Activated CD8-positive, alpha-beta memory T cell treated with anti-CD3 and anti-CD28 coated beads, Interleukin-2, amount 10 ng/mL, durations not matched to agents 7 days and 5 days (primary cell): ENCODE measurements around the gene FAHD1. TPM values are rescaled to one million over a fixed set of nuclear protein-coding genes. Genes with fewer than 3 reads are reported as not detected.

Source experiments
- ATAC-seq: fragments of 150-1000 bp; cut with Tn5 transposase; one replicate; pipeline ENCODE4 v1.10.0; 2021; ENCODE audit warnings: moderate library complexity
- CTCF ChIA-PET: fragments of 350-600 bp; sonication (Branson Sonifier 250); formaldehyde crosslinking; loops from one replicate; lab custom pipeline; 2021; ENCODE audit warnings: antibody characterized with exemption; lab: Charles Lee
- DNase-seq: peaks from one replicate; pipeline ENCODE4 v3.0.0-alpha.2; 2020
- H3K27ac Mint-ChIP-seq: one replicate; pipeline ENCODE4 v1.8.0; 2021; ENCODE audit warnings: mild to moderate bottlenecking, mixed read lengths
- H3K27me3 Mint-ChIP-seq: one replicate; pipeline ENCODE4 v1.8.0; 2021; ENCODE audit warnings: mixed read lengths
- H3K36me3 Mint-ChIP-seq: one replicate; pipeline ENCODE4 v1.8.0; 2021; ENCODE audit warnings: mild to moderate bottlenecking, mixed read lengths
- H3K4me1 Mint-ChIP-seq: one replicate; pipeline ENCODE4 v1.8.0; 2021; ENCODE audit warnings: mixed read lengths
- H3K4me3 Mint-ChIP-seq: one replicate; pipeline ENCODE4 v1.8.0; 2021; ENCODE audit warnings: mild to moderate bottlenecking, moderate library complexity, mixed read lengths
- H3K9me3 Mint-ChIP-seq: one replicate; pipeline ENCODE4 v1.8.0; 2022; ENCODE audit warnings: low read depth, mixed read lengths
- total RNA-seq, 2 experiments: library from RNA; stranded (reverse); gene quantifications; one replicate each; pipeline ENCODE4 v1.2.3, GENCODE V29; 2021

Gene FAHD1
- total RNA-seq, 2 experiments from 2014 or later, result 11.3 to 12.9 TPM

GRCh38 chr16:1816396-1817275 is 10.4 kb upstream of the FAHD1 start:
- DNase-seq (no peak), ATAC-seq (no peak)
- Mint-ChIP-seq H3K27ac (no peak overlapping the region), H3K4me3 (no peak overlapping the region), H3K27me3 (no peaks in the 10 kb centered on the region), H3K4me1 (no peaks in the 10 kb centered on the region), H3K36me3 (peaks cover 6% of the 10 kb centered on the region), H3K9me3 (no peaks in the 10 kb centered on the region)
- CTCF ChIA-PET, result no interaction called here

- no peaks in the 10 kb centered on the region for H3K27me3 Mint-ChIP-seq
- DNase-seq (no peak), ATAC-seq (no peak)
- H3K4me1 Mint-ChIP-seq, result no peaks in the 10 kb centered on the region
- CTCF ChIA-PET, result no interaction called here
- no peak overlapping the region for H3K27ac Mint-ChIP-seq
- no peaks in the 10 kb centered on the region for H3K9me3 Mint-ChIP-seq
- H3K36me3 Mint-ChIP-seq, result peaks cover 6% of the 10 kb centered on the region
- H3K4me3 Mint-ChIP-seq, result no peak overlapping the region
Measured at GRCh38 chr16:1817276-1817589, 9.8 kb upstream of the FAHD1 start.

- H3K27me3 Mint-ChIP-seq, result no peaks in the 10 kb centered on the region
- peaks cover 3% of the 10 kb centered on the region for H3K4me1 Mint-ChIP-seq
- CTCF ChIA-PET, result no interaction called here
- peaks cover 6% of the 10 kb centered on the region for H3K36me3 Mint-ChIP-seq
- no peaks in the 10 kb centered on the region for H3K9me3 Mint-ChIP-seq
- no peak overlapping the region for H3K27ac Mint-ChIP-seq
- no peak overlapping the region for H3K4me3 Mint-ChIP-seq
- ATAC-seq, result no peak
- no peak for DNase-seq
Measured at GRCh38 chr16:1817716-1818115, 9.3 kb upstream of the FAHD1 start.

- CTCF ChIA-PET, result no interaction called here
- H3K4me3 Mint-ChIP-seq, result no peak overlapping the region
- H3K27ac Mint-ChIP-seq, result no peak overlapping the region
- H3K4me1 Mint-ChIP-seq, result peaks cover 3% of the 10 kb centered on the region
- no peak for ATAC-seq
- no peaks in the 10 kb centered on the region for H3K27me3 Mint-ChIP-seq
- H3K36me3 Mint-ChIP-seq, result peaks cover 6% of the 10 kb centered on the region
- DNase-seq, result no peak
- H3K9me3 Mint-ChIP-seq, result no peaks in the 10 kb centered on the region
Measured at GRCh38 chr16:1818204-1818872, 8.7 kb upstream of the FAHD1 start.

- ATAC-seq (no peak), DNase-seq (no peak)
- Mint-ChIP-seq H3K4me3 (no peak overlapping the region), H3K36me3 (peaks cover 6% of the 10 kb centered on the region), H3K4me1 (peaks cover 6% of the 10 kb centered on the region), H3K9me3 (no peaks in the 10 kb centered on the region), H3K27ac (no peak overlapping the region), H3K27me3 (no peaks in the 10 kb centered on the region)
- CTCF ChIA-PET, result no interaction called here
Measured at GRCh38 chr16:1818873-1819525, 8.0 kb upstream of the FAHD1 start.

GRCh38 chr16:1819611-1820010 is 7.4 kb upstream of the FAHD1 start:
- no peak for ATAC-seq
- CTCF ChIA-PET, result no interaction called here
- Mint-ChIP-seq H3K4me1 (peaks cover 10% of the 10 kb centered on the region), H3K36me3 (peaks cover 6% of the 10 kb centered on the region), H3K27ac (no peak overlapping the region), H3K4me3 (no peak overlapping the region), H3K27me3 (no peaks in the 10 kb centered on the region), H3K9me3 (no peaks in the 10 kb centered on the region)
- no peak for DNase-seq

GRCh38 chr16:1820096-1820945 is 6.7 kb upstream of the FAHD1 start:
- H3K27ac Mint-ChIP-seq, result no peak overlapping the region
- H3K27me3 Mint-ChIP-seq, result no peaks in the 10 kb centered on the region
- CTCF ChIA-PET, result no interaction called here
- peaks cover 3% of the 10 kb centered on the region for H3K36me3 Mint-ChIP-seq
- H3K4me1 Mint-ChIP-seq, result peaks cover 13% of the 10 kb centered on the region
- ATAC-seq (no peak), DNase-seq (no peak)
- no peak overlapping the region for H3K4me3 Mint-ChIP-seq
- H3K9me3 Mint-ChIP-seq, result no peaks in the 10 kb centered on the region

GRCh38 chr16:1820946-1821290 is 6.1 kb upstream of the FAHD1 start:
- CTCF ChIA-PET, result no interaction called here
- Mint-ChIP-seq H3K4me1 (peaks cover 19% of the 10 kb centered on the region), H3K9me3 (no peaks in the 10 kb centered on the region), H3K4me3 (no peak overlapping the region), H3K27ac (no peak overlapping the region), H3K36me3 (no peaks in the 10 kb centered on the region), H3K27me3 (no peaks in the 10 kb centered on the region)
- ATAC-seq, result no peak
- DNase-seq, result no peak

- Mint-ChIP-seq H3K4me3 (no peak overlapping the region), H3K4me1 (peaks cover 19% of the 10 kb centered on the region), H3K36me3 (no peaks in the 10 kb centered on the region), H3K27ac (no peak overlapping the region), H3K9me3 (no peaks in the 10 kb centered on the region), H3K27me3 (no peaks in the 10 kb centered on the region)
- no peak for ATAC-seq
- no peak for DNase-seq
- CTCF ChIA-PET, result no interaction called here
Measured at GRCh38 chr16:1821861-1822611, 5.0 kb upstream of the FAHD1 start.

GRCh38 chr16:1822801-1823200 is 4.2 kb upstream of the FAHD1 start:
- Mint-ChIP-seq H3K9me3 (no peaks in the 10 kb centered on the region), H3K4me1 (peaks cover 24% of the 10 kb centered on the region), H3K36me3 (no peaks in the 10 kb centered on the region), H3K27ac (no peak overlapping the region), H3K4me3 (no peak overlapping the region), H3K27me3 (no peaks in the 10 kb centered on the region)
- DNase-seq (no peak), ATAC-seq (no peak)
- CTCF ChIA-PET, result interaction anchor here (1.1 to 1.8 kb wide), 2 partner anchors 15 to 49 kb away, joined by 3 to 6 read pairs; no protein-coding TSS in a partner anchor

- DNase-seq, result peak; percentile 50
- CTCF ChIA-PET, result interaction anchor here (1.1 to 2.8 kb wide), 5 partner anchors 9 to 52 kb away, joined by 3 to 11 read pairs (median 3); partner anchors contain the start of genes EME2, MRPS34, NUBP2 and SPSB3
- Mint-ChIP-seq H3K27me3 (no peaks in the 10 kb centered on the region), H3K4me3 (no peak overlapping the region), H3K9me3 (no peaks in the 10 kb centered on the region), H3K4me1 (peaks cover 32% of the 10 kb centered on the region), H3K27ac (no peak overlapping the region), H3K36me3 (no peaks in the 10 kb centered on the region)
- no peak for ATAC-seq
Measured at GRCh38 chr16:1823821-1824220, 3.2 kb upstream of the FAHD1 start.

- peaks cover 41% of the 10 kb centered on the region for H3K4me1 Mint-ChIP-seq
Measured at GRCh38 chr16:1825381-1825863, 1.6 kb upstream of the FAHD1 start.

More at GRCh38 chr16:1825381-1825863, 1.6 kb upstream of the FAHD1 start:
- DNase-seq (no peak), ATAC-seq (no peak)
- peak overlapping the region; percentile 79 for H3K4me3 Mint-ChIP-seq
- H3K36me3 Mint-ChIP-seq, result no peaks in the 10 kb centered on the region
- CTCF ChIA-PET, result interaction anchor here (2.8 kb wide), 1 partner anchor 43 kb away, joined by 11 read pairs; the partner anchor contains the start of genes NUBP2 and SPSB3
- no peaks in the 10 kb centered on the region for H3K9me3 Mint-ChIP-seq
- H3K27ac Mint-ChIP-seq, result peak overlapping the region; percentile 47
- H3K27me3 Mint-ChIP-seq, result no peaks in the 10 kb centered on the region
